NCI-H2196 treated with DMSO at 0.1 percent for 48 hours (cell line): ENCODE data around the gene SIM1.

ENCODE experiments used
- DNase-seq: peaks from one replicate; lab custom pipeline; 2025; ENCODE audit not compliant: unreplicated experiment; lab: John Stamatoyannopoulos, UW

SIM1 gene

GRCh38 chr6:100464903-100465700 is at the start of gene SIM1:
Gene SIM1 (minus strand): TSS chr6:100464921. CDS start chr6:100463468, 1,453 bp downstream.
- no peak for DNase-seq

GRCh38 chr6:100512203-100512862 is 47.6 kb upstream of the SIM1 start:
- DNase-seq = no peak

GRCh38 chr6:100509101-100509500 is 44.4 kb upstream of the SIM1 start:
- no peak for DNase-seq

GRCh38 chr6:100506651-100507050 is 41.9 kb upstream of the SIM1 start:
- DNase-seq = no peak

GRCh38 chr6:100504786-100505737 is 40.3 kb upstream of the SIM1 start:
- DNase-seq = no peak

- DNase-seq = no peak
These were observed 38.5 kb upstream of the SIM1 start for GRCh38 chr6:100503043-100503705.

- DNase-seq = no peak
These were observed 28.6 kb upstream of the SIM1 start for GRCh38 chr6:100493206-100493888.

- no peak for DNase-seq
These were observed 27.4 kb upstream of the SIM1 start for GRCh38 chr6:100491952-100492670.

GRCh38 chr6:100490065-100490464 is 25.3 kb upstream of the SIM1 start:
- no peak for DNase-seq

- no peak for DNase-seq
These were observed 23.5 kb upstream of the SIM1 start for GRCh38 chr6:100488244-100488643.

GRCh38 chr6:100487638-100488037 is 22.9 kb upstream of the SIM1 start:
- no peak for DNase-seq

GRCh38 chr6:100485268-100485667 is 20.5 kb upstream of the SIM1 start:
- DNase-seq = no peak

- no peak for DNase-seq
These were observed 19.8 kb upstream of the SIM1 start for GRCh38 chr6:100484474-100484873.

GRCh38 chr6:100482698-100483097 is 18.0 kb upstream of the SIM1 start:
- no peak for DNase-seq

- DNase-seq = no peak
These were observed 14.7 kb upstream of the SIM1 start for GRCh38 chr6:100479179-100480035.

- no peak for DNase-seq
These were observed 11.0 kb upstream of the SIM1 start for GRCh38 chr6:100475554-100476320.

GRCh38 chr6:100473182-100473581 is 8.5 kb upstream of the SIM1 start:
- no peak for DNase-seq

GRCh38 chr6:100472674-100473073 is 8.0 kb upstream of the SIM1 start:
- no peak for DNase-seq
